ENCODE measurements around the gene CCR3.

DNA sequence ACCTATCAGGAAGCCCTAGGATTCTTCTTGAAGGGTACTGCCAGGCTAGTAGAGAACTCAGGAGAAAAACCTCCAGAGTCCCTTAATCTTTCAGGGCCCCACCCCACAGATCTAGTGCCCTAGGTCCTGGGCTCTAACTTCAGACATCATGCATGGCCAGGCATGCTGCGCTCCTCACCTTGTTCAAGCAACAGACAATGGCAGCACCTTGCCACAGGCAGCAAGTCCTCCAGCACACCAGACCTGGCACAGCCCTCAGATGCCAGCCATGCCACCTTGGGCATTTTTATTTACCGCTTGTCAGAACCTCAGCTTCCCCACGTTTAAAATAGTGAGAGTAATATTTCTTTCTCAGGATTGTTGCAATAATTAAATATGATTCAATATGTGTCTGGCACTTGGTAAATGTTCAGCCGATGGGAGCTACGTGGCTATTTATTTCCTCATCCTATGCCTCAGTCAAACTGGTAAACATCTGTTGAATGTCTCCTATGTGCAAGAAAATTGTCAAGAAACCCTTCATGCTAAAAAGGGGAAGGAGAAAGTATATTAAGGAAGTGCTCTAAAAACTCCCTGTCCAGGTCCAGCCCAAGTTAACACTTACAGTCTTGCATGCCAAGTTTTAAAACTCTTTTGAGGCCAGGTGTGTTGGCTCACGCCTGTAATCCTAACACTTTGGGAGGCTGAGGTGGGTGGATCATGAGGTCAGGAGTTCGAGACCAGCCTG is 19.7 kb upstream of the CCR3 start:
- TF ChIP-seq YY1 (IDR thresholded peaks at IDR 0.05; ENCODE audit: insufficient read depth, insufficient read length) (no peak), ZNF274 (IDR thresholded peaks at IDR 0.05; ENCODE audit: low read depth, low read length) (no peak), SUZ12 (IDR thresholded peaks at IDR 0.05; ENCODE audit: extremely low read depth, insufficient read depth, insufficient read length) (no peak)

All from NT2/D1 (cell line).